ENCODE results near the gene CDC7. TPM values are rescaled to one million over a fixed set of nuclear protein-coding genes. Genes with fewer than 3 reads are reported as not detected.

Gene CDC7
- total RNA-seq, 1 experiment from 2014 or later = 41.6 TPM

DNA sequence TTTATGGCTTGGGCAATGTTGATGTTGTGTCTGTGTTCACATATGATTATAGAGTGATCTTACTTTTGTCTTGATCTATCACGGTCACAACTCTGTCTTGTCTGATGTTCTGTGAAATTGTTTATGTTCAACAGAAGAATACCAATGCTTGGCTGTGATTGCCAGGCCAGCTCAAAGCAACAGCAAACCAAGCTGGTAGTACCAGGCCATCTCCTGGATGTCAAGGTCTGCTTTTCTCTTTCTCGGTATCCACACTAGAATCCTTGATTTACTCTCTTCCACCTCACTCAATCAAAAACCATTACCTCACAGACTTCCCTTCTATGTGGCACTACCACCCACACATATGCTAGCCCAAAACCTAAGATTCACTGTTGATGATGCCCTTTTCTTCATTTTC lies 1.3 kb upstream of the CDC7 start:
- Histone ChIP-seq H2AFZ (ENCODE audit: low read length) (no peak overlapping the region), H3K18ac (ENCODE audit: insufficient read length, low read depth, low read length) (no peak overlapping the region), H3K9me3 (ENCODE audit: control insufficient read depth, low read depth, low read length) (no peaks in the 10 kb centered on the region), H3K14ac (ENCODE audit: insufficient read depth, low read length) (no peak overlapping the region), H2BK15ac (ENCODE audit: low read depth, low read length) (no peak overlapping the region), H3K27ac (ENCODE audit: insufficient read length, low read depth, low read length) (no peak overlapping the region), H3T11ph (ENCODE audit: low read length) (no peak overlapping the region), H3K4me2 (ENCODE audit: insufficient read depth, insufficient read length, low read length) (no peak overlapping the region), H3K23me2 (ENCODE audit: insufficient read length, low read depth, low read length, poor library complexity, severe bottlenecking) (peaks cover 9% of the 10 kb centered on the region), H3K9ac (ENCODE audit: extremely low read depth, insufficient read length, low read length) (no peak overlapping the region), H3K27me3 (ENCODE audit: insufficient read depth, low read length) (no peaks in the 10 kb centered on the region), H2BK20ac (ENCODE audit: low read depth, low read length, poor library complexity, severe bottlenecking) (no peak overlapping the region), H2BK12ac (ENCODE audit: insufficient read length, low read depth, low read length) (no peak overlapping the region), H4K5ac (ENCODE audit: insufficient read length, low read depth, low read length) (no peak overlapping the region), H4K20me1 (ENCODE audit: control insufficient read depth, insufficient read depth, insufficient read length) (no peaks in the 10 kb centered on the region), H4K91ac (ENCODE audit: insufficient read length, low read depth, low read length) (no peak overlapping the region), H3K79me1 (ENCODE audit: insufficient read depth, low read depth, low read length, poor library complexity, severe bottlenecking) (no peaks in the 10 kb centered on the region), H4K8ac (replicated peaks; ENCODE audit: insufficient read length, low read depth, low read length) (no peak overlapping the region), H3K4ac (ENCODE audit: low read depth, low read length) (no peak overlapping the region), H3K4me1 (ENCODE audit: insufficient read depth, low read length) (no peaks in the 10 kb centered on the region), H2BK120ac (ENCODE audit: low read depth, low read length, poor library complexity, severe bottlenecking) (no peak overlapping the region), H2AK5ac (ENCODE audit: insufficient read length, low read length) (no peak overlapping the region), H3K79me2 (ENCODE audit: insufficient read depth, low read length) (peaks cover 13% of the 10 kb centered on the region; the same call in 1 of the 2 replicates), H2BK5ac (ENCODE audit: insufficient read length, low read length) (no peak overlapping the region), H3K56ac (ENCODE audit: insufficient read length, low read depth, low read length) (no peak overlapping the region), H3K23ac (ENCODE audit: insufficient read length, low read depth, low read length) (no peak overlapping the region)
- Mint-ChIP-seq H3K4me3 (no peak overlapping the region), H3K4me1 (peaks cover 15 to 16% of the 10 kb centered on the region in 2 experiments), H3K27me3 (ENCODE audit: low read depth) (no peaks in the 10 kb centered on the region), H3K27ac (no peak overlapping the region), H3K36me3 (ENCODE audit: insufficient read depth in 1 of 3, low read depth in 3 of 3) (peaks cover 0 to 11% (median 9%) of the 10 kb centered on the region in 3 experiments; a peak in 6 of 7 replicates), H3K9me3 (no peaks in the 10 kb centered on the region)
- TF ChIP-seq, protein P1, sequence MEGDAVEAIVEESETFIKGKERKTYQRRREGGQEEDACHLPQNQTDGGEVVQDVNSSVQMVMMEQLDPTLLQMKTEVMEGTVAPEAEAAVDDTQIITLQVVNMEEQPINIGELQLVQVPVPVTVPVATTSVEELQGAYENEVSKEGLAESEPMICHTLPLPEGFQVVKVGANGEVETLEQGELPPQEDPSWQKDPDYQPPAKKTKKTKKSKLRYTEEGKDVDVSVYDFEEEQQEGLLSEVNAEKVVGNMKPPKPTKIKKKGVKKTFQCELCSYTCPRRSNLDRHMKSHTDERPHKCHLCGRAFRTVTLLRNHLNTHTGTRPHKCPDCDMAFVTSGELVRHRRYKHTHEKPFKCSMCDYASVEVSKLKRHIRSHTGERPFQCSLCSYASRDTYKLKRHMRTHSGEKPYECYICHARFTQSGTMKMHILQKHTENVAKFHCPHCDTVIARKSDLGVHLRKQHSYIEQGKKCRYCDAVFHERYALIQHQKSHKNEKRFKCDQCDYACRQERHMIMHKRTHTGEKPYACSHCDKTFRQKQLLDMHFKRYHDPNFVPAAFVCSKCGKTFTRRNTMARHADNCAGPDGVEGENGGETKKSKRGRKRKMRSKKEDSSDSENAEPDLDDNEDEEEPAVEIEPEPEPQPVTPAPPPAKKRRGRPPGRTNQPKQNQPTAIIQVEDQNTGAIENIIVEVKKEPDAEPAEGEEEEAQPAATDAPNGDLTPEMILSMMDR (conservative IDR thresholded peaks at IDR 0.05) = no peak
- WGBS (ENCODE audit: extremely low coverage, insufficient read length, low lambda C conversion rate) = no CpG with 5 or more reads among the region's 2 CpGs
- no peak for DNase-seq
